Activated T-helper 1 cell treated with anti-CD3 and anti-CD28 coated beads, Interleukin-2, amount 50 U/mL, for 16 hours (primary cell): ENCODE data around the gene ARHGAP6.
"Not testable (repeated sequence)": the region's sequence is repeated elsewhere in the genome, so short reads cannot be mapped to it uniquely, and the experiment has no call there.

Experiments used
- DNase-seq, 2 donors: peaks; one replicate each; pipeline ENCODE4 v3.0.0-alpha.2; 2020; ENCODE audit warnings: low read depth in 1 of 2, low spot score in 1 of 2

Gene ARHGAP6

DNA sequence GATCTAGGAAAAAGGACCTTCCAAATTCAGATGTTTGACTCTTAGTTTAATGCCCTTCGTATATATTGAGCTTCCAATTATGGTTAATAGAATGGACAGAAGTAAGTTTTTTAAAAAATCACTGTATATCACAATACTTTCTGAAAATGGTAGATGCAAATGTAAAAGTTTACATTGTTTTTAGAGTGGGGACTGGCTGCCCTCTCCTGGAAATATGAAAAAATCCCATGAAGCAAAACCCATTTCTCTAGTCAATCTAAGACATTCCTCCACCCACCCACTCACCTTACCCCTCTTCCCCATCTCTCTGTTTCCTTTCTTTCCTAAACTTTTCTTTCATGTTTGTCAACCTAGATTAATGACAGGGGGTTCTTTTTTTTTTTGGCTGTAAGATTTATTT, 134.5 kb downstream of the ARHGAP6 start:
- DNase-seq: no peak

DNA sequence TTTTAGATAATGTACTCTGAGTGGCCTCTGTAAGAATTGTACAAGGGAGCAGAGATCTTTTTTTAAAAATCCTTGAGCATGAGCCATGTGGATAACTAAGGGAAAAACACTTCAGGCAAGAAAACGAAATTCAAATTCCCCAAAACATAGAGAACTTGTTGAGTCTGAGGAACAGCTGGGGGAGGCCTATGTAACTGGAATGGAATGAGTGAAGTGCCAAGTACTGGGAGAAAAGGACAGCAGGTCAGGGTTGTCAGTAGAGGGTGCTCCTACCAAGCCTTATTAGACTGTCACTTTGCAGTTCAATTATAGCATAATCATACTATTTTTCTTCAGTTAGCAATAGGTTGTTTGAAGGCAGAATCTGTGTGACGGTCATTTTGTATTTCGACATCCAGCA, 135.1 kb downstream of the ARHGAP6 start:
- no peak for DNase-seq

DNA sequence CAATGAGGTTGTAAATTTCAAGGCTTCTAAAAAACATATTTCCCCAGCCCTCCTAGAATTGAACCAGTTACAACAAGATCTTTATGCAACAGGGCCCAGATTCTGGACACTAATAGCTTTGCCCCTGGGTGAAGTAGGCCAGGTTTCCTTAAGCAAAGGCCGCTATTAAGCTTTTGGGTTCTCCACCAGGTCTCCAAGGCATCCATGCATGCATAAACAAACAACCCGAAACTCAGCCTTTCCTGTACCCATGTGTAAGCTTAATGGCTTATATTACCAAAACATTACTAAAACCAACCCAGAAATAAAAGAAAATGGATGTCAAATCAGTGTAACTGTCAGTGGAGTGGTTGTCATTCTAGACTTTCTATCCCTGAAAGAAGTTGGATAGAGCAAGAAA, 137.1 kb downstream of the ARHGAP6 start:
- no peak for DNase-seq

DNA sequence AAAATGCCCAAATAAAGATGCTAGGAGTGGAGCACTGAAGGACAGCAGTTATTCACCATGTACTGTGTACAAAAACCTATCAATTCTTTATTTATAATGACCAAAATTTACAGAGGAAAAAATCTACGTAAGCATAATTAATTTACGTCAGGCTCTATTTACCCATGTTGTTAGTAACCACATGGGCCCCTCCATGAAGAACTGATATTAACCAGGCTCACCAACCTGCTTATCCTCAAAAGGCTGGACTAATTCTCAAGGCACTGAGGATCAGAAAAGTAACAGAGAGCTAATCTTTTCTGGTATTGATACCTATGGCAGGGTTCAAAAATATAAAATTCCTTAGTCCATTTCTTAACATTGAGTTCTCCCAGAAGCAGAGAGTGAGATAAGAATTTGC, 140.0 kb downstream of the ARHGAP6 start:
- DNase-seq: no peak

DNA sequence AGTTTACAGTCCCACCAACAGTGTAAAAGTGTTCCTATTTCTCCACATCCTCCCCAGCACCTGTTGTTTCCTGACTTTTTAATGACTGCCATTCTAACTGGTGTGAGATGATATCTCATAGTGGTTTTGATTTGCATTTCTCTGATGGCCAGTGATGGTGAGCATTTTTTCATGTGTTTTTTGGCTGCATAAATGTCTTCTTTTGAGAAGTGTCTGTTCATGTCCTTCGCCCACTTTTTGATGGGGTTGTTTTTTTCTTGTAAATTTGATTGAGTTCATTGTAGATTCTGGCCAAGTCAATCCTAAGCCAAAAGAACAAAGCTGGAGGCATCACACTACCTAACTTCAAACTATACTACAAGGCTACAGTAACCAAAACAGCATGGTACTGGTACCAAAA, 146.5 kb downstream of the ARHGAP6 start:
- DNase-seq: not testable (repeated sequence)

DNA sequence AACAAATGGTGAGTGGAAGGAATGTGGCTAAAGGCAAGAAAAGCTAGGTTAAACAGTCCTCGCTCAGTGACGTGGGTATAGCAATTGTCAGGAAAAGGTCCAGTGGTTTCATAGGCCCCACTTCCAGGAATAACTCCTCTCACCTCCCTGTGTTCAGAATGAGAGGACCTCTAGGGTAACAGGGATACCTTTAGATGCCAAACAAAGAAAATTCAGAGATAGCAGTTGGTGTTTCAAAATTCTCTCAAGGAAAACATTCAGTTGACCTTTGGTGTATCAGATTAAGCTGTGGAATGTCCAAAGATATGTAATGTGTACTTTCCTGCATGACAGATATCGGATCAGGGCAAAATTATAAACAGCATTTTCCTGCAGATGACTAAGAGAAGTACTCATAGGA, 155.9 kb downstream of the ARHGAP6 start:
- DNase-seq: no peak

DNA sequence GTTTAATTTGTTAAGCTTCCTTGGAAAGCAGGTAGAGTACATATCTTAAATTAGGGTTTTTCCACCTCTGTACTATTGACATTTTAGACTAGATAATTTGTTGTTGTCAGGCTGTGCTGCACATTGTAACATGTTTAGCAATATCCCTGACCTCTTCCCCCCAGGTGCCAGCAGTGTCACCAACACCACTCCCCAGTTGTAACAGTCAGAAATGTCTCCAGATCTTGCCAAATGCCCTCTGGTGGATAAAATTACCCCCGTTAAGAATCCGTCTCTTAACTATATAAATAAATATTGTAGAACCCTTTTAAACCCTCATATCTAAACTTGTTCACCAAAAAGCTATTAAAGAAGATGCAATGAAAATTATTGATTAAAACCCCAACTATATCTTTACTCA, 161.5 kb downstream of the ARHGAP6 start:
- DNase-seq: no peak

DNA sequence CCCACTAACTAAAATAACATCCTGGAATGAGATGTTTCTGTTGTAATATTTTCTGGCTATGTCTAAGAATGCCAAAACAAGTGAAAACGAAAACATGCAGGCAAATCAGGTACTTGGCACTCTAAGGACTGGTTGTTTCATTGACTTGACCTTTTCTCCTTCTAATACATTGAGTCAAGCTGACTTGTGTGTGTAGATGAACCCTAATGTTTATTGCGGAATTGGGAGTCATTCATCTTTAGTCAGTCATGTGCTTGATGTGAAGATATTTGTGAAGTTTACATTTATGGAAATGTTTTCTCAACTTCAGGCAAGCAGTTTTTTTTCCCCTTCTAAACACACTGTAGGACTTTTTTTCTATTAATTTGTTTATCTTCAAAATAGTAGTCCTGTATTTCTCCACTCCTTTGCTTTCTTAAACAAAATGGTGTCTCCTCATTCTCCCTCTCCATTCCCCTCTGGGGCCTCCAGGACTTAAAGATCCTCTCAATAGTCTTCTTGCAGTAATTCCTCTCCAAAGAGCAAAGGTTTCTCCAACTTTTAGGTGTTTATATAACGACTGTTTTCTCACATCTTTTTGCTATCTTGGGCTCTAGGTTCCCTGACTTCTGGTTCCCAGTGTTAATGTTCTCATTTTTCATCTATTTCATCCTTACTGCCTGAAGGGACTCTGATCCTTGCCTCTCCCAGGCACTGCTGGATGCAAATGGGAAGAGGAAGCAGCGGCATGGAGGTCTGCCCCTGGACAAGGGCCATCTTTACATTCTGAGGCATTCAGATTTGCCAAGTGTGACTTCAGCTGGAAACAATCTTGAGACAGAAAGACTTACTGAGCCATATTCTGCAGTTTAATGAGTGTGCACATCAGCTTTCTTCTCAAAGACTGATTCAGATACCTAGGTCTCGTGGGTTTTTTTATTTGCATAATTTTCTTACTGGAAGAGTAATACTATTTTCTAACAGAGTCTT, 166.4 kb downstream of the ARHGAP6 start:
- DNase-seq: no peak

DNA sequence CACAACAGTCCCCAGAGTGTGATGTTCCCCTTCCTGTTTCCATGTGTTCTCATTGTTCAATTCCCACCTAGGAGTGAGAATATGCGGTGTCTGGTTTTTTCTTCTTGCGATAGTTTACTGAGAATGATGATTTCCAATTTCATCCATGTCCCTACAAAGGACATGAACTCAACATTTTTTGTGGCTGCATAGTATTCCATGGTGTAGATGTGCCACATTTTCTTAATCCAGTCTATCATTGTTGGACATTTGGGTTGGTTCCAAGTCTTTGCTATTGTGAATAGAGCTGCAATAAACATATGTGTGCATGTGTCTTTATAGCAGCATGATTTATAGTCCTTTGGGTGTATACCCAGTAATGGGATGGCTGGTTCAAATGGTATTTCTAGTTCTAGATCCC, 174.3 kb downstream of the ARHGAP6 start:
- not testable (repeated sequence) for DNase-seq

DNA sequence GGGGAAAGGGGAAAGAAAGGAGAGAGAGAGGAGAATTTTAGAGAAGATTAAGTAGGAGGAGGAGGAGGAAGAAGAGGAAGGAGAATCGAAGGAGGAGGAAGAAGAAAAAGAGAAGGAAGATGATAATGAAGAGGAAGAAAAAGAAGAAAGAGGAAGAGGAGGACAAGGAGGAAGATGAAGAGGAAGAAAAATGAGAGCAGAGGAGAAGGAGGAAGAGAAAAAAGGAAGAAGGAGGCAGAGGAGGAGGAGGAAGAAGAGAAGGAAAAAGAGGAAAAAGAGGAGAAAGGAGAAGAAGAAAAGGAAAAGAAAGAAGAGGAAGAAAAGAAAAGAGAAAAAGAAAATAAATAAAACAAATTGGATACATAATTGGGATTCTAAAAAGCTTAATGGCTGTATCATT, 181.4 kb downstream of the ARHGAP6 start:
- no peak for DNase-seq

DNA sequence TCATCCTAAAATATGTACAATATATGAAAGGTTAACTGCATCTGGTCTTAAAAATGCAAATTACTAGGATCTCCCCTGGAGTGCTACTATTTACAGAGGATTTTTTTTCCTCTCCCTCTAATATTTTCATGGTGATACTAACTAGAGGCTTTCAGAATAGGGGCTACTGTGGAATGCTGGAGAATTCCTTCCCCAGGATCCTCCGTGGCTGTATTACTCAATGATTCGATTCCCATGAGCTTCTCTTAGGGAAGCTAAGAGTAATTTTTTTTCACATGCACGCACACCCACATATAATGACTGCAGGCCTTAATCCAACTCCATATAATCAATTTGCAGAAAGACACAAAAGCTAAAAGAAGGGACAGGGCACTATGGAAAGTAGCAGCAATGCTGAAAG, 184.7 kb downstream of the ARHGAP6 start:
- DNase-seq: no peak

DNA sequence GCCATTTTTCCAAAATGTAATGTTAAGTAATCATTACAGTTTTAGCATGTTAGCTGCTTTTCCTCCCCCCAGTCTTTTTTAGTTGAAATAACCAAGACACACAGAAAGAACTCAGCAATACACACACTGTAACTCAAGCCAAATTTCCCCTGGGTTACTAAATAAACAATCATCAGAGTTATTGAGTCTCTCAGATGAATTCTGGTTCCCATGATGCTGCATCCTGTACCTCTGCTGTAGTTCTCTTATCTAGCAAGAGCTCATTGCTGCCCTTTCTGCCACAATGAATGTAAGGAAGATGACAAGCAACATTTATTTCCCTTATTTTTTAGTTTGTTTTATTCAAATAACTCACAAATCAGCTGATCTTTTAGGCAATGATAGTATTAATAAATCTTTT, 185.1 kb downstream of the ARHGAP6 start:
- DNase-seq: no peak

DNA sequence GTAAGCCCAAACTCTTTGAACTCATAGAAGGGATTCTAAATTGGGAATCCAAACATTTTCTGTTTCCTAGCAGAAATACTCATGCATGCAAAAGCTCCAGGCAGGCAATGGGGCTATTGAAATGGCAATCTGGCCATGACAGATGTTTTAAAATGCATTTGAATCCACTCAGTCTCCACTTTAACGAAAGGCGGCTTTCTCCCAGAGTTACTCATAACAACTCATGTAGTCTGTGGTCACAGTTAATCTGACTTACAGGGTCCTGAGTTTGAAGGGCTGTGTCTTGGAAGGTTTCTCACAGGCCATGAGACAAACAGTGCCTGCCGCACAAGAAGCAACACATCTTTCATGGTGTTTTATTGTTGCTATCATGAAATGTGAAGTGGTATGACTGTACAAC, 186.8 kb downstream of the ARHGAP6 start:
- no peak for DNase-seq

DNA sequence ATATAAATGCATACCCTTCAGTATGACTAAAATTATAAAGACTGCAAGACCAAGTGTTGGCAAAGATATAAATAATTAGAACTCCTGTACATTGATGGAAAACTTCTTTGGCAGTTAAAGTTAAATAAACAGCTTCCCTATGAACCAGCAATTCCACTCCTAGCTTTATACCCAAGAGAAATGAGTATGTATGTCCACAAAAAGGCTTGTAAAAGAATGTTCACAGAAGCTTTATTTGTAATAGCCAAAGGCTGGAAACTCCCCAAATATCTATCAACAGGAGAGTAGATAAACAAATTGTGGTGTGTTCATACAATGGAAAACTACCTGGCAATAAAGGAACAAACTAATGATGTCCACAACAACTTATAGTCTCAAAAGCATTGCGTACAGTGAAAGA, 187.7 kb downstream of the ARHGAP6 start:
- no peak for DNase-seq

DNA sequence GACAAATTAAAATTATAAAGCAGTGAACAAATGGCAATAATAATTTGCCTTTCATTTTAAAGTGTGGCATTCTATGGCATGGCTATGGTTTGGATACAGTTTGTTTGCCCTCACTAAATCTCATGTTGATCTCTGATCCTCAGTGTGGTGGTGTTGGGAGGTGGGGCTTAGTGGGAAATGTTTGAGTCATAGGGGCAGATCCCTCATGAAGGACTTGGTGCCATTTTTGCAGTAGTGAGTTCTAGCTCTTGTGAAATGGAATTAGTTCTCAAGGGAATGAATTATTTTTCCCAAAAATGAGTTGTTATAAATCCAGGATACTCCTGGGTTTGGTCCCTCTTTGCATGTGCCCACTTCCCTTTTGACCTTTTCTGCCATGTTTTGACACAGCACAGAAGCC, 191.1 kb downstream of the ARHGAP6 start:
- no peak for DNase-seq

DNA sequence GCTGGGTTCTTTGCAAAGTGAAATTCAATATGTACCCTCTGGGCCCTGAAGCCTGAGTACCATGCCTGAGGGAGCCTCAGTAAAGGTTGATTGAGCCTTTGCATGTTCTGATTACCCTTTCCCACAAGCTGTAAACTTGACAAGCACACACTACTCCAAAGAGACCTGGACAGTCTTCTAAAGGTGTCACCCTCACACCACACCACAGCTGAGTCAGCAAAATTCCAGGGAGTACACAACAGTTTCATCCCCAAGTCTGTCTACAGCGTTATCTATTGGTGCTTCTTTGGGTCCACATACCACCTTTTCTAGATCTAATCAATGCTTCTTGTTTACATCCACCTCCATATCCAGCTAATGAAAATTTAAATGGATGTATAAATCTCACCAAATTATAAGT, 191.7 kb downstream of the ARHGAP6 start:
- DNase-seq: no peak

DNA sequence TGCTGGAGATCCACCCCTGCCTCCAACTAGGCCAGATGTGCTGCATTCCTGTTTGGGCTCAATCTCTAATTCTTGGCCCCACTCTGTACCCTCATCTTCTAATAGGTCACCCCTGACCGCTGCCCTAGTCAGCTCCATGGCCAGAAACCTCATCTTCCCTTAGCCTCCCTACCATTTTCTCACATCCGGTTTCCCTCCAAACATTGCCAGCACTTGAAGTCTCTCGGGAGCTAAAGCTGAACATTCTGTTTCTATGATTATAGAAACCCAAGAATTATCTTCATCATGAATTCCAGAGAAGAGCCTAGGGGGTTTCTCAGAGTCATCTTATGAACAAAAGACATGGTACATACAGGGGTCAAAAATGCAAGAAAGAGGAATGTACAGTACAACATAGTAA, 192.8 kb downstream of the ARHGAP6 start:
- DNase-seq: no peak

DNA sequence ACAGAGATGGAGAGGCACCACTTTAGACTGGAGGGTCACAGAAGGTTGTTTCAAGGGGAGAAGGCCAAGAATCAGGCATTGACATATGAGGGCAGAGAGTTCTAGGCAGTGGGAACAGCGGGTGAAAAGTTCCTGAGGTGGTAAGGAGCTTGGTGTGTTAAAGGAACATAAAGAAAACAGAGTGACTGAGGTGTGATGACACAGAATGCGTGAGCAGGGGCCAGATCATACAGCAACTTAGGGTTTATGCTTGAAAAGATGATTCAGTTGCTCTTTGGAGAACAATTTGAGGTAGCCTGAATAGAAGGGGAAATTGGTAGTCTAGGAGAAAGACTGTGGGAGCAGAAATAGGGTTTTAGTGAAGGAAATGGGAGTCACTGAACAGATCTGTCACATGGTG, 193.3 kb downstream of the ARHGAP6 start:
- no peak for DNase-seq

DNA sequence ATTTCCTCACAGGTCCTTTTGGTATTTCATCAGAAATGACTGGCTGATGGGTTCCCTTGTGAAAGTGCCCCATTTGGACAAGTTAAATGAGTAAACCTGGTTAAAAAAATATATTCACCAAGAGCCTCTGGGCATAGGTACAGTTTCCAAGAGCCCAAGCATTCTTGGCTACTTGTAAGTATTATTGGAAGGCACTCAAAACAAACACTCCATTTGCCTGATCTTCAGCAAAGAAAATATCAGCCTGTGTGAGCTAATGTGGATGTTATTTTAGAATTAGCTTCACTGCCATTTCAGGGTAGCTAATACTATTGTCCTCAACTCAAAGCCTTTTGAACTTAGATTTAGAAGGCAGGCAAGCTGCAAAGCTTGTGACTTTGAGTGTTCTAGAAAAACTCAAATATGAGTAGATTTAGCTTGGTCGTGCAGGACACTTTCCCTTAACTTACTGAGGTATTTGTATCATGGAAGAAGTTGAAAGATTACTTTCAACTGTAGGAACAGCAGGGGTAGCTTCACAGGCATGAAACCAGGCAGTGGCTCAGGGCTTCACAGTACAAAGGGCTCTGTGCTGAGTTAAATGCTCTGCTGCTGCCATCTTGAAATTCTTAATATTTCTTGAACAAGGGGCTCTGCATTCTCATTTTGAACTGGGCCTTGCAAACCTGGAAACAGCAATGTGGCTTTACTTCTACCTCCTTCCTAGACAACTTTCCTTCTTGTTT, 195.3 kb downstream of the ARHGAP6 start:
- no peak for DNase-seq

DNA sequence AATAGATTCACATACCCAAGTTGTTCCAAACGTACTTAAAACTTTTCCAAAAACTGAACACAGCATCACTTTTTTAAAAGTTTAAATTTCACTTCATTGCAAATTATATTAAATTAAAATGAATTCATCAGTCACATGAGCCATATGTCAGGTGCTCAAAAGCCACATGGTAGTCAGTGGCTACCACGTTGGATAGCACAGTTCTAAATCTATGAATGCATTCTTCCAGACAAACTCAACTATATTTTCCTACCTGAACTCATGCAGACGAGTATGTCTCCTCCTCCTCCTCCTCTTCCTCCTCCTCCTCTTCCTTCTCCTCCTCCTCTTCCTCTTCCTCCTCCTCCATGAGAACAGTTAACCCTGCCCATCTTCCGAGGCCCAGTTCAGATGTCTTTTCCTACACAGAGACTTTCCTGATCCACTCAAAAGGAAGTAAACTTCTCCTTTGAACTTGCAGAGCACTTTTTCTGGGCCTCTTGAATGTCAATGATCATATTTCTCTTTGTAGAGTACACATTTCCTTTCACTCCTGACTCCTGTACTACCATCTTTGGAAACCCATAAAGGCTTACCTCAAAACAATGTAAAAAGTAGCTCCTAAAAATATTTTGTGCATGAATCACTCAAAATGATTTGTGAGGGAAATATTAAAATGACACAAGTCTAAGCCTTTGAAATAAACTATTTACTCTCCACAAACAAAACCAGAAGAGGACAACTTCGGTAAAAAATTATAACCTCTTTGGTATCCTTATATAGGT, 199.9 kb downstream of the ARHGAP6 start:
- no peak for DNase-seq

DNA sequence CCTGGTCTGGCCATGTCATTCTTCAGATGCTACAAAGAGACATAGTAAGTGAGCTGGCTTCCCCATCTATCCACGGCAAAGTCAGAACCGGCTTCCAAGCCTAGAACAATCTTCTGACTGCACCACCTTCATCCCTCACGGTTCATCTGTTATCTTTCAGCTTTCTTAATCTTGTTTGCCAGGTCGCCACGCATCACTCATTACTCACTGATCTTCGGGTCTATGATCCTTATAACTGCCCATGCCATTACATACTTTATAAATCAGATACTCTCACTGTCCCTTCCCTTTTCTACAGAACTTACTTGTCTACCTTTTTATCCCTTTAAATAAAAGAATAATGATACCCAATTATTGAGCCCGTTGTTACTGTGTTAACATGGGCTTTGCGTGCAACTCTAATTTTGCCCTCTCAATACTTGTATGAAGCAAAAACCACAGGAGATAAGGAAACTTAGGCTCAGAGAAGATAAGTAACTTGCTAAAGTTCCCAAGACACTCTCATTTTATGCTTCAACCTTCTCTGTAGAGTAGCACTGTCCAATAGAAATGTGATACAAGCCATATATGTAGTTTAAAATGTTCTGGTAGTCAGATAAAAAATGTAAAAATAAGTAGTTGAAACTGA, 200.8 kb downstream of the ARHGAP6 start:
- no peak for DNase-seq
